ENCODE results near the gene CD300H. TPM values are rescaled to one million over a fixed set of nuclear protein-coding genes. Genes with fewer than 3 reads are reported as not detected.

Gene CD300H
- total RNA-seq, 2 experiments from 2014 or later = not detected

DNA sequence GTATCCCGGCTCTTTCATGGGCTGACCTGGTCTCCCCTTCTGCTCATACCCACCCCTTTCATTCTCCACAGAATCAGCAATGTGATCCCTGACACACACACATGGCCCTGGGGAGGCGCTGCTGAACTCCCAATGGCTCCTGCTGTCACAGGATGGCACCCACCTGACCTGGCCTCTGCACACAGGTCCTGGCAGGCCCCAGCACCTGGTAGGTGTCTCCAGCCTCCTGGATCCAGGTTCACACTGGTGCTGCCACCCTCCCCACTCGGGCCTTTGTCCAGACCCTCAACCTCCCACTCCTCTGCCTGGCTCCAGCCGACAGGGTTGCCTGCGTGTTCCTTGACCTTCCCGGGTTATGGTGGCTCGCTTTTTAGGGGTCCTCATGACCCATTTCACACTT is 20.0 kb downstream of the CD300H start:
- no peaks in the 10 kb centered on the region for H3K9me3 Mint-ChIP-seq
- peak overlapping the region; percentile 73 for H3K27ac Mint-ChIP-seq
- H3K27me3 Mint-ChIP-seq = peaks cover 4% of the 10 kb centered on the region
- H3K4me1 Mint-ChIP-seq (ENCODE audit: low read depth) = peaks cover 7% of the 10 kb centered on the region
- DNase-seq (no peak), ATAC-seq (no peak)
- TF ChIP-seq, protein P1, sequence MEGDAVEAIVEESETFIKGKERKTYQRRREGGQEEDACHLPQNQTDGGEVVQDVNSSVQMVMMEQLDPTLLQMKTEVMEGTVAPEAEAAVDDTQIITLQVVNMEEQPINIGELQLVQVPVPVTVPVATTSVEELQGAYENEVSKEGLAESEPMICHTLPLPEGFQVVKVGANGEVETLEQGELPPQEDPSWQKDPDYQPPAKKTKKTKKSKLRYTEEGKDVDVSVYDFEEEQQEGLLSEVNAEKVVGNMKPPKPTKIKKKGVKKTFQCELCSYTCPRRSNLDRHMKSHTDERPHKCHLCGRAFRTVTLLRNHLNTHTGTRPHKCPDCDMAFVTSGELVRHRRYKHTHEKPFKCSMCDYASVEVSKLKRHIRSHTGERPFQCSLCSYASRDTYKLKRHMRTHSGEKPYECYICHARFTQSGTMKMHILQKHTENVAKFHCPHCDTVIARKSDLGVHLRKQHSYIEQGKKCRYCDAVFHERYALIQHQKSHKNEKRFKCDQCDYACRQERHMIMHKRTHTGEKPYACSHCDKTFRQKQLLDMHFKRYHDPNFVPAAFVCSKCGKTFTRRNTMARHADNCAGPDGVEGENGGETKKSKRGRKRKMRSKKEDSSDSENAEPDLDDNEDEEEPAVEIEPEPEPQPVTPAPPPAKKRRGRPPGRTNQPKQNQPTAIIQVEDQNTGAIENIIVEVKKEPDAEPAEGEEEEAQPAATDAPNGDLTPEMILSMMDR (IDR thresholded peaks at IDR 0.05) = no peak
- H3K4me3 Mint-ChIP-seq = no peak overlapping the region
- POLR2A ChIA-PET = no interaction called here
- intact Hi-C loops (cut with micrococcal nuclease) = no loop called here
- H3K36me3 Mint-ChIP-seq (ENCODE audit: low read depth) = no peaks in the 10 kb centered on the region
- CTCF ChIA-PET = no interaction called here

GRCh38 chr17:74546586-74546985 is 20.7 kb downstream of the CD300H start:
- Mint-ChIP-seq H3K27ac (no peak overlapping the region), H3K4me1 (ENCODE audit: low read depth) (peaks cover 7% of the 10 kb centered on the region), H3K27me3 (peaks cover 4% of the 10 kb centered on the region), H3K36me3 (ENCODE audit: low read depth) (no peaks in the 10 kb centered on the region), H3K9me3 (no peaks in the 10 kb centered on the region), H3K4me3 (no peak overlapping the region)
- TF ChIP-seq, protein P1 (IDR thresholded peaks at IDR 0.05) = no peak
- POLR2A ChIA-PET = no interaction called here
- CTCF ChIA-PET = no interaction called here
- intact Hi-C loops (cut with micrococcal nuclease) = no loop called here
- ATAC-seq = no peak
- no peak for DNase-seq

DNA sequence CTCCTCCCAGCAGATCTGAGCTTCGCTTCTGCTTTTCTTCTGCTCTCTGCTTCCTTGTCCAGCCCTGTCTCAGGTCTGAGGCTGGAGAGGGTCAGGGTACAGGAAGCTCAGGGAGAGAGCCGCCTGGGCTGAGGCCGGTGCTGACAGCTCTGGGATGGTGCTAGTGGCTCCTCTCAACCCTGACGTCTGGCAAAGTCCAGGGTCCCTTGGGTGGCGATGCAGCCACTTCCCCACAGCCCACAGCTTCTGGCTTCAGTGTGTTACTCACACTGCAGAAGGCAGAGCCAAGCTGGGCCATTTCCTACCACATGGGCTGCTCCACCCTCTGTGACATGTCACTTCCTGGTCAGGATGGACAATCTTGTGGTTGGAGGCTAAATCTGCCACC is 21.5 kb downstream of the CD300H start, which contains the start of gene CD300C:
CD300C (minus strand) TSS at position 273 of the 388 bp plus-strand sequence. CDS start 333 bp downstream, outside the sequence.
- DNase-seq = peak; percentile 20
- H3K36me3 Mint-ChIP-seq (ENCODE audit: low read depth) = no peaks in the 10 kb centered on the region
- ChIA-PET POLR2A (no interaction called here), CTCF (interaction anchor here (0.9 to 1.3 kb wide), 2 partner anchors 21 to 58 kb away, joined by 3 to 5 read pairs; no protein-coding TSS in a partner anchor)
- no peak within 1 kb of the TSS for H3K27ac Mint-ChIP-seq
- intact Hi-C loops (cut with micrococcal nuclease) = no loop called here
- H3K27me3 Mint-ChIP-seq = peaks cover 4% of the 10 kb centered on the region
- TF ChIP-seq, protein P1 (IDR thresholded peaks at IDR 0.05) = no peak
- ATAC-seq = no peak
- H3K4me1 Mint-ChIP-seq (ENCODE audit: low read depth) = peaks cover 7% of the 10 kb centered on the region
- H3K4me3 Mint-ChIP-seq = no peak within 1 kb of the TSS
- H3K9me3 Mint-ChIP-seq = no peaks in the 10 kb centered on the region

GRCh38 chr17:74544991-74545842 is 22.1 kb downstream of the CD300H start:
- Mint-ChIP-seq H3K27ac (no peak overlapping the region), H3K36me3 (ENCODE audit: low read depth) (no peaks in the 10 kb centered on the region), H3K27me3 (peaks cover 3% of the 10 kb centered on the region), H3K4me3 (no peak overlapping the region), H3K9me3 (no peaks in the 10 kb centered on the region), H3K4me1 (ENCODE audit: low read depth) (peaks cover 7% of the 10 kb centered on the region)
- ATAC-seq = no peak
- ChIA-PET POLR2A (no interaction called here), CTCF (interaction anchor here (0.9 to 1.3 kb wide), 2 partner anchors 21 to 58 kb away, joined by 3 to 5 read pairs; no protein-coding TSS in a partner anchor)
- TF ChIP-seq, protein P1 (IDR thresholded peaks at IDR 0.05) = no peak
- no peak for DNase-seq
- intact Hi-C loops (cut with micrococcal nuclease) = no loop called here
